K562 (cell line): ENCODE data around the gene POLR2L. TPM values are rescaled to one million over a fixed set of nuclear protein-coding genes. Genes with fewer than 3 reads are reported as not detected.
A peak's percentile ranks its signal among the peaks of the same experiment; 100 is the strongest.

ENCODE experiments used
- ARID2 ChIP-seq: fragments of 450-650 bp; IDR thresholded peaks from 2 replicates; pipeline ENCODE4 v1.6.1; 2017; ENCODE audit warnings: antibody characterized with exemption, mild to moderate bottlenecking
- ATF3 ChIP-seq, 2 experiments: fragments of 450-650 bp in 1 of 2; sonication (generic) in 1 of 2; formaldehyde crosslinking in 1 of 2; IDR thresholded peaks in 1 of 2; conservative IDR thresholded peaks in 1 of 2; 2 replicates each; pipeline versions ENCODE4 v1.6.1 to v1.8.1; 2016 to 2023; ENCODE audit warnings: mild to moderate bottlenecking in 2 of 2, moderate library complexity in 2 of 2, inconsistent platforms in 1 of 2, missing genetic modification reagents in 1 of 2
- ATF7 ChIP-seq: fragments of 450-650 bp; IDR thresholded peaks from 2 replicates; pipeline ENCODE4 v1.7.1; 2014; ENCODE audit warnings: mild to moderate bottlenecking, moderate library complexity
- CREB1 ChIP-seq, 2 experiments: sonication (generic) in 1 of 2; formaldehyde crosslinking in 1 of 2; IDR thresholded peaks; 2 replicates each; pipeline versions ENCODE4 v1.6.1 to v1.8.0; 2012 to 2022; ENCODE audit warnings: inconsistent platforms in 1 of 2, mild to moderate bottlenecking in 1 of 2, missing genetic modification reagents in 1 of 2, moderate library complexity in 1 of 2
- ESRRA ChIP-seq: fragments of 450-650 bp; IDR thresholded peaks from 2 replicates; pipeline ENCODE4 v1.6.1; 2014; ENCODE audit warnings: low read depth, mild to moderate bottlenecking, moderate library complexity, borderline replicate concordance
- GABPB1 ChIP-seq: sonication (generic); formaldehyde crosslinking; IDR thresholded peaks from 2 replicates; pipeline ENCODE4 v1.8.0; 2022; ENCODE audit warnings: mild to moderate bottlenecking, missing genetic modification reagents
- GATAD2B ChIP-seq: fragments of 450-650 bp; IDR thresholded peaks from 2 replicates; pipeline ENCODE4 v1.6.1; 2017; ENCODE audit warnings: mild to moderate bottlenecking, borderline replicate concordance
- HNRNPL ChIP-seq: fragments of 200-400 bp; formaldehyde crosslinking; IDR thresholded peaks from 2 replicates; pipeline ENCODE4 v1.6.1; 2017; ENCODE audit warnings: low read depth, mild to moderate bottlenecking, low read length
- IRF9 ChIP-seq: fragments of 450-650 bp; IDR thresholded peaks from 2 replicates; pipeline ENCODE4 v1.6.1; 2016; ENCODE audit warnings: missing biosample characterization, missing genetic modification characterization
- KLF10 ChIP-seq: fragments of 250-450 bp; sonication (Bioruptor Pico); IDR thresholded peaks from 2 replicates; pipeline ENCODE4 v1.6.1; 2021; ENCODE audit warnings: matching md5 sums
- KLF13 ChIP-seq: fragments of 450-650 bp; IDR thresholded peaks from 2 replicates; pipeline ENCODE4 v1.6.1; 2016; ENCODE audit warnings: missing genetic modification characterization, low read depth, mild to moderate bottlenecking, missing compliant biosample characterization, moderate library complexity, borderline replicate concordance
- MNT ChIP-seq, 2 experiments: fragments of 450-650 bp; conservative IDR thresholded peaks; 2 replicates each; pipeline ENCODE4 v1.6.1; 2017; ENCODE audit warnings: mild to moderate bottlenecking in 2 of 2, moderate library complexity in 2 of 2
- MYBL2 ChIP-seq, 2 experiments: fragments of 450-650 bp in 1 of 2; sonication (generic) in 1 of 2; formaldehyde crosslinking in 1 of 2; IDR thresholded peaks; 2 replicates each; pipeline versions ENCODE4 v1.6.1 to v1.8.1; 2017 to 2022; ENCODE audit warnings: borderline replicate concordance in 1 of 2, inconsistent platforms in 1 of 2, low read depth in 1 of 2, mild to moderate bottlenecking in 1 of 2, missing genetic modification reagents in 1 of 2, moderate library complexity in 1 of 2
- NONO ChIP-seq, 2 experiments: fragments of 200-400 bp in 1 of 2; fragments of 450-650 bp in 1 of 2; formaldehyde crosslinking in 1 of 2; IDR thresholded peaks; 2 replicates each; pipeline ENCODE4 v1.6.1; 2017; ENCODE audit warnings: low read depth in 2 of 2, mild to moderate bottlenecking in 2 of 2, moderate library complexity in 2 of 2, low read length in 1 of 2
- NR2C2 ChIP-seq, 2 experiments: fragments of 200-800 bp in 1 of 2; sonication (Bioruptor generic) in 1 of 2; sonication (generic) in 1 of 2; formaldehyde crosslinking in 1 of 2; IDR thresholded peaks; 2 replicates each; pipeline versions ENCODE4 v1.6.1 to v1.8.0; 2016 to 2022; ENCODE audit warnings: mild to moderate bottlenecking in 1 of 2, missing compliant biosample characterization in 1 of 2, missing genetic modification characterization in 1 of 2, missing genetic modification reagents in 1 of 2
- NRF1 ChIP-seq, 2 experiments: fragments of 450-650 bp; IDR thresholded peaks in 1 of 2; conservative IDR thresholded peaks in 1 of 2; 2 replicates each; pipeline ENCODE4 v1.6.1; 2014; ENCODE audit warnings: mild to moderate bottlenecking in 2 of 2
- RBM39 ChIP-seq: fragments of 200-400 bp; formaldehyde crosslinking; optimal IDR thresholded peaks from 2 replicates; pipeline ENCODE3; 2018; ENCODE audit warnings: low read depth, low read length
- TAL1 ChIP-seq: fragments of 450-650 bp; IDR thresholded peaks from 2 replicates; pipeline ENCODE4 v1.6.1; 2016; ENCODE audit warnings: mild to moderate bottlenecking
- TBP ChIP-seq: optimal IDR thresholded peaks from 2 replicates; pipeline ENCODE3; 2011; ENCODE audit warnings: low read depth, low read length, improper control_type of control experiment
- U2AF1 ChIP-seq: fragments of 200-400 bp; formaldehyde crosslinking; optimal IDR thresholded peaks from 2 replicates; pipeline ENCODE3; 2017; ENCODE audit warnings: mild to moderate bottlenecking, low read depth, low read length, moderate library complexity
- ZBTB7A ChIP-seq: IDR thresholded peaks from 2 replicates; pipeline ENCODE4 v1.6.1; 2011; ENCODE audit warnings: low read depth, mild to moderate bottlenecking, low read length, moderate library complexity, borderline replicate concordance; ENCODE audit not compliant: control insufficient read depth
- ZC3H8 ChIP-seq: fragments of 450-650 bp; IDR thresholded peaks from 2 replicates; pipeline ENCODE4 v1.6.1; 2017
- ZNF146 ChIP-seq: IDR thresholded peaks from one replicate; pipeline ENCODE4 v1.6.1; 2018; ENCODE audit warnings: missing compliant biosample characterization; ENCODE audit not compliant: unreplicated experiment
- ZNF830 ChIP-seq: fragments of 250-450 bp; sonication (Bioruptor Pico); IDR thresholded peaks from 2 replicates; pipeline ENCODE4 v1.5.0; 2021; ENCODE audit warnings: mild to moderate bottlenecking
- polyA plus RNA-seq, 8 experiments: library from polyadenylated mRNA; depleted of rRNA in 4 of 8; stranded (reverse) in 5 of 8; unstranded in 3 of 8; fragments of >200 nt; fragmentation: Nextera tagmentation in 2 of 8; fragmentation: Illumina TruSeq in 1 of 8; extraction: Ambion mirVana in 2 of 8; extraction: Trizol in 1 of 8; gene quantifications; 2 replicates each; pipeline versions ENCODE4 v1.2.1 to v1.2.3, GENCODE V29; 2011 to 2014; ENCODE audit warnings: inconsistent platforms in 1 of 8, missing spikeins in 1 of 8
- total RNA-seq, 7 experiments: library from RNA; depleted of rRNA in 6 of 7; stranded (reverse); fragments of >200 nt in 6 of 7; fragmentation: Illumina TruSeq in 2 of 7; extraction: Trizol in 2 of 7; gene quantifications; 2 replicates each; pipeline versions ENCODE4 v1.2.1 to v1.2.3, GENCODE V29; 2011 to 2021; ENCODE audit warnings: low replicate concordance in 1 of 7

Gene POLR2L
- total and polyA plus RNA-seq, 9 of the 15 experiments (the other 6 are each of a cell fraction or from before 2014, with no cell fraction given): 38.3 to 688 (median 108) TPM

GRCh38 chr11:833114-833791 lies 9.1 kb downstream of the POLR2L start (continued):
- TF ChIP-seq U2AF1: peak; percentile 36
- no peak for TF ChIP-seq RBM39
- TF ChIP-seq ZC3H8: no peak
- peak; percentile 66; the same call in 1 of the 2 replicates for TF ChIP-seq ZBTB7A
- TF ChIP-seq ARID2: no peak
- 0 out of 2 replicates have a peak, but pooled peaks have one; percentile 48 for TF ChIP-seq KLF13 (tag)
- TF ChIP-seq GABPB1 (CRISPR knock-in tag): peak; percentile 15; the same call in 1 of the 2 replicates
- peak; percentile 86 for TF ChIP-seq ATF3 (IDR thresholded peaks at IDR 0.05)
- no peak for TF ChIP-seq ATF3 (CRISPR knock-in tag; conservative IDR thresholded peaks at IDR 0.05)
- TF ChIP-seq TBP: peak; percentile 27
- peak; percentile 95 for TF ChIP-seq ATF7
- no peak for TF ChIP-seq KLF10 (CRISPR knock-in tag)
- no peak for TF ChIP-seq MYBL2 (IDR thresholded peaks at IDR 0.05; ENCODE audit: low read depth)
- no peak for TF ChIP-seq MYBL2 (CRISPR knock-in tag; IDR thresholded peaks at IDR 0.05; ENCODE audit: borderline replicate concordance)
- TF ChIP-seq ZNF830 (CRISPR knock-in tag): no peak
- TF ChIP-seq MNT (conservative IDR thresholded peaks at IDR 0.05): peak in 1 of 2 experiments; percentile 55; a peak in 3 of 4 replicates
- peak in 1 of 2 experiments; percentile 27; a peak in 1 of 4 replicates for TF ChIP-seq NRF1 (conservative IDR thresholded peaks at IDR 0.05 in 1 of 2, IDR thresholded peaks at IDR 0.05 in 1 of 2)
- TF ChIP-seq ESRRA: no peak
- peak; percentile 42 for TF ChIP-seq CREB1 (IDR thresholded peaks at IDR 0.05)
- TF ChIP-seq CREB1 (CRISPR knock-in tag; IDR thresholded peaks at IDR 0.05): no peak; the same call in 1 of the 2 replicates
- TF ChIP-seq GATAD2B: no peak
- no peak for TF ChIP-seq IRF9 (tag)
- TF ChIP-seq HNRNPL: 0 out of 2 replicates have a peak, but pooled peaks have one; percentile 26
- no peak; a peak in 1 of 4 replicates for TF ChIP-seq NONO (IDR thresholded peaks at IDR 0.05; ENCODE audit: low read depth in 2 of 2, low read length in 1 of 2)
- no peak for TF ChIP-seq NR2C2 (CRISPR knock-in tag; IDR thresholded peaks at IDR 0.05)
- 0 out of 2 replicates have a peak, but pooled peaks have one; percentile 44 for TF ChIP-seq NR2C2 (tag; IDR thresholded peaks at IDR 0.05)
- no peak for TF ChIP-seq ZNF146 (CRISPR knock-in tag)
- no peak for TF ChIP-seq TAL1
